ENCODE results near the gene GABBR2.

DNA sequence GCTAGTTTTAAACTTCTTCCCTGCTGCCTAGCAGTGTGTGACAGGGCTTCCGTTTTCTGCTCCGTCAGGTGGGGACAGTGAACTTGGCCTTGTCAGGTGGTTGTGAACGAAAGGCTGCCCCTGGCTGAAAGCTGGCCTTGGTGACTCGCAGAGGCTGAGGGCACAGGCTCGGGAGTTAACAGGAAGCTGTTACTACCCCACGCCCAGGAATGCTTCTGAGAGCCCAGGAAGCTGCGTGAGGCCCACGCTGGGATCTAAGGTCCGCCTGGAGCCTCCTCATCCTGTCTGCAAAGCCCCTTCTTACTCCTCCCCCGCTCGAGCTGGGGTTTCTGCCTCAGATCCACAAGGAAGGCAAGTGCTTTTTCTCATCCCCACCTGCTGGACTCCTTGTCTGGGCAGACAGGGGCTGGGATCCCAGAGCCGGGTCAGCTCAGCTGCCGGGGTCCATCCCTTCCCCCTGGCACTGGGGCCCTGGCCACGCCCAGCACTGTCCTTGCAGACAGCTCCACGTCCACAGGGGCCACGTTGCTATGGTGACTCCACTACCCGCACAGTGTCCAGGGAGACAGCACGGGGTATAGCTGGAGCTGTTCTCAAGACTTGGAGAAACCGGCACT, 328.6 kb downstream of the GABBR2 start:
- TF ChIP-seq, protein P1, sequence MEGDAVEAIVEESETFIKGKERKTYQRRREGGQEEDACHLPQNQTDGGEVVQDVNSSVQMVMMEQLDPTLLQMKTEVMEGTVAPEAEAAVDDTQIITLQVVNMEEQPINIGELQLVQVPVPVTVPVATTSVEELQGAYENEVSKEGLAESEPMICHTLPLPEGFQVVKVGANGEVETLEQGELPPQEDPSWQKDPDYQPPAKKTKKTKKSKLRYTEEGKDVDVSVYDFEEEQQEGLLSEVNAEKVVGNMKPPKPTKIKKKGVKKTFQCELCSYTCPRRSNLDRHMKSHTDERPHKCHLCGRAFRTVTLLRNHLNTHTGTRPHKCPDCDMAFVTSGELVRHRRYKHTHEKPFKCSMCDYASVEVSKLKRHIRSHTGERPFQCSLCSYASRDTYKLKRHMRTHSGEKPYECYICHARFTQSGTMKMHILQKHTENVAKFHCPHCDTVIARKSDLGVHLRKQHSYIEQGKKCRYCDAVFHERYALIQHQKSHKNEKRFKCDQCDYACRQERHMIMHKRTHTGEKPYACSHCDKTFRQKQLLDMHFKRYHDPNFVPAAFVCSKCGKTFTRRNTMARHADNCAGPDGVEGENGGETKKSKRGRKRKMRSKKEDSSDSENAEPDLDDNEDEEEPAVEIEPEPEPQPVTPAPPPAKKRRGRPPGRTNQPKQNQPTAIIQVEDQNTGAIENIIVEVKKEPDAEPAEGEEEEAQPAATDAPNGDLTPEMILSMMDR (IDR thresholded peaks at IDR 0.05), result no peak
- no peak for TF ChIP-seq EZH2 (IDR thresholded peaks at IDR 0.05; ENCODE audit: borderline replicate concordance, insufficient read depth, low read depth, low read length, poor library complexity, severe bottlenecking)

Measured in B cell (primary cell).